ENCODE data around the gene HTRA1. TPM values are rescaled to one million over a fixed set of nuclear protein-coding genes. Genes with fewer than 3 reads are reported as not detected.
A peak's percentile ranks its signal among the peaks of the same experiment; 100 is the strongest.

HTRA1 gene
- total RNA-seq, 1 donor from 2014 or later: 17.0 TPM

DNA sequence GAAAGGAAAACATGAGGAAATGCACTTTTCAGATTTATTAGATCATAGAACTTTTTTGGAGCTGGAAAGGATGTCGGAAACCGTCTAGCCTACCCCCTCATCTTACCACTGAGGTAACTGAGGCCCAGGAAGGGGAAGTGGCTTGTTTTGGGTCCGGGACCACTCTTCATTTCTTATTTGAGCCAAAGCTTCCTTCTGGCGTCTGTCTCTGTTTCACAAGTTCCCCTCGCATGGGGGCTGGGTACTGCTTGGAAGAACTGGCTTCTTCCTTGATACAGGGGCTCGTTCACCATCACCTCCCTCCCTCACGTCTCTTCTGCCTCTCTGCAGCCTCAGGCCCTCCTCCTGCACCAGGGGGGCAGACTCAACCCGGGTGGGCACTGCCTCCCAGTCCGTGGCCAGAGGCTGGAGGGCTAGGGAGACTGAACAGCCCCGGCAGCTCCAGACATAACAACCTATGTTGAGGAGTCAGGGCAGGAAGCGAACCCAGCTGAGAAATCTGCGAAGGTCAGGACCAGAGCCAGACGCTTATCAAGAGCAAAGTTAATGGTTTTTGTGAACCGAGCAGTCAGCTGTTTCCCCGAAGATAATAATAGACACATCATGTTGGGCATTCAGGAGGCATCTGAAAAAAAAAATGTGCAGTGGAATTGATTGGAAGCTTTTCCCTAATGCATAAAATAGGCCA is 12.9 kb downstream of the HTRA1 start:
- H3F3A ChIP-seq (ENCODE audit: low read depth): peaks cover 12% of the 10 kb centered on the region
- TF ChIP-seq EZH2 (IDR thresholded peaks at IDR 0.05) (no peak), EZH2phosphoT487 (IDR thresholded peaks at IDR 0.05) (no peak)
- TF ChIP-seq, protein P1, sequence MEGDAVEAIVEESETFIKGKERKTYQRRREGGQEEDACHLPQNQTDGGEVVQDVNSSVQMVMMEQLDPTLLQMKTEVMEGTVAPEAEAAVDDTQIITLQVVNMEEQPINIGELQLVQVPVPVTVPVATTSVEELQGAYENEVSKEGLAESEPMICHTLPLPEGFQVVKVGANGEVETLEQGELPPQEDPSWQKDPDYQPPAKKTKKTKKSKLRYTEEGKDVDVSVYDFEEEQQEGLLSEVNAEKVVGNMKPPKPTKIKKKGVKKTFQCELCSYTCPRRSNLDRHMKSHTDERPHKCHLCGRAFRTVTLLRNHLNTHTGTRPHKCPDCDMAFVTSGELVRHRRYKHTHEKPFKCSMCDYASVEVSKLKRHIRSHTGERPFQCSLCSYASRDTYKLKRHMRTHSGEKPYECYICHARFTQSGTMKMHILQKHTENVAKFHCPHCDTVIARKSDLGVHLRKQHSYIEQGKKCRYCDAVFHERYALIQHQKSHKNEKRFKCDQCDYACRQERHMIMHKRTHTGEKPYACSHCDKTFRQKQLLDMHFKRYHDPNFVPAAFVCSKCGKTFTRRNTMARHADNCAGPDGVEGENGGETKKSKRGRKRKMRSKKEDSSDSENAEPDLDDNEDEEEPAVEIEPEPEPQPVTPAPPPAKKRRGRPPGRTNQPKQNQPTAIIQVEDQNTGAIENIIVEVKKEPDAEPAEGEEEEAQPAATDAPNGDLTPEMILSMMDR (IDR thresholded peaks at IDR 0.05): no peak
- no peaks in the 10 kb centered on the region for H3K79me2 ChIP-seq (ENCODE audit: low read depth)
- H3K9me3 ChIP-seq (ENCODE audit: low read depth): no peaks in the 10 kb centered on the region
- Mint-ChIP-seq H3K9me3 (no peaks in the 10 kb centered on the region), H3K36me3 (no peaks in the 10 kb centered on the region), H3K4me3 (peak overlapping the region; percentile 54), H3K4me1 (peaks cover 54% of the 10 kb centered on the region), H3K27ac (peak overlapping the region; percentile 92), H3K27me3 (ENCODE audit: insufficient read depth, low read depth) (peaks cover 11% of the 10 kb centered on the region)
- H3K36me3 ChIP-seq: no peaks in the 10 kb centered on the region
- no peak overlapping the region for H3K4me2 ChIP-seq
- H4K20me1 ChIP-seq (ENCODE audit: low read depth): peaks cover 7% of the 10 kb centered on the region
- peaks cover 27% of the 10 kb centered on the region for H3K4me1 ChIP-seq
- H2AFZ ChIP-seq (replicated peaks): no peak overlapping the region
- no peak overlapping the region for H3K4me3 ChIP-seq
- no peak overlapping the region for H3K9ac ChIP-seq
- H3K27ac ChIP-seq: no peak overlapping the region
- DNase-seq (ENCODE audit: low spot score): no peak
- H3K27me3 ChIP-seq: no peaks in the 10 kb centered on the region

DNA sequence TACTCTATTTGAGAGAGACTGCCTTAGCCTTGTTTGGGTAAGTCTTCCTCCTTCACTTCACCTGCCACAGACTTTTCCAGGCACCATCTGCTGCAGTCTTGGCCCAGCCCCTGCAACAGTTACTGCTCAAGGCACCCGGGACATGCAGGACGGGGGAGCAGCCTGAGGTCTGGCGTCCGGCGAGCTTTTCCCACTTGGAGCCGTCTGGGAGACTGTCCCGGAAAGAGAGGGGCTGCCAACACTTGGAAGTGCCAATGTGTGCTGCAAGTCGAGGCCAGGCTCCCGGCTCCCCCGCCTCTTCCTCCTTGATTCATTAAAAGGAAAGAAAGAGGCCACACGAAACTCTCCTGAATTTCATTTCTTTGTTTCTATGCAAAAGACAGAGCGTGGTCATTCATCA is 13.7 kb downstream of the HTRA1 start:
- no peak overlapping the region for H3K4me3 ChIP-seq
- H3K4me2 ChIP-seq: peak overlapping the region; percentile 59
- Mint-ChIP-seq H3K4me3 (peak overlapping the region; percentile 60), H3K9me3 (peaks cover 2% of the 10 kb centered on the region), H3K4me1 (peaks cover 62% of the 10 kb centered on the region), H3K27me3 (ENCODE audit: insufficient read depth, low read depth) (peaks cover 11% of the 10 kb centered on the region), H3K27ac (peak overlapping the region; percentile 92), H3K36me3 (no peaks in the 10 kb centered on the region)
- no peak overlapping the region for H2AFZ ChIP-seq (replicated peaks)
- H3K9me3 ChIP-seq (ENCODE audit: low read depth): no peaks in the 10 kb centered on the region
- peaks cover 28% of the 10 kb centered on the region for H3K4me1 ChIP-seq
- no peaks in the 10 kb centered on the region for H3K36me3 ChIP-seq
- H3K79me2 ChIP-seq (ENCODE audit: low read depth): no peaks in the 10 kb centered on the region
- H3K9ac ChIP-seq: no peak overlapping the region
- peaks cover 12% of the 10 kb centered on the region for H3F3A ChIP-seq (ENCODE audit: low read depth)
- TF ChIP-seq, protein P1 (IDR thresholded peaks at IDR 0.05): no peak
- no peak overlapping the region for H3K27ac ChIP-seq
- H4K20me1 ChIP-seq (ENCODE audit: low read depth): peaks cover 7% of the 10 kb centered on the region
- no peak for DNase-seq (ENCODE audit: low spot score)
- no peaks in the 10 kb centered on the region for H3K27me3 ChIP-seq

DNA sequence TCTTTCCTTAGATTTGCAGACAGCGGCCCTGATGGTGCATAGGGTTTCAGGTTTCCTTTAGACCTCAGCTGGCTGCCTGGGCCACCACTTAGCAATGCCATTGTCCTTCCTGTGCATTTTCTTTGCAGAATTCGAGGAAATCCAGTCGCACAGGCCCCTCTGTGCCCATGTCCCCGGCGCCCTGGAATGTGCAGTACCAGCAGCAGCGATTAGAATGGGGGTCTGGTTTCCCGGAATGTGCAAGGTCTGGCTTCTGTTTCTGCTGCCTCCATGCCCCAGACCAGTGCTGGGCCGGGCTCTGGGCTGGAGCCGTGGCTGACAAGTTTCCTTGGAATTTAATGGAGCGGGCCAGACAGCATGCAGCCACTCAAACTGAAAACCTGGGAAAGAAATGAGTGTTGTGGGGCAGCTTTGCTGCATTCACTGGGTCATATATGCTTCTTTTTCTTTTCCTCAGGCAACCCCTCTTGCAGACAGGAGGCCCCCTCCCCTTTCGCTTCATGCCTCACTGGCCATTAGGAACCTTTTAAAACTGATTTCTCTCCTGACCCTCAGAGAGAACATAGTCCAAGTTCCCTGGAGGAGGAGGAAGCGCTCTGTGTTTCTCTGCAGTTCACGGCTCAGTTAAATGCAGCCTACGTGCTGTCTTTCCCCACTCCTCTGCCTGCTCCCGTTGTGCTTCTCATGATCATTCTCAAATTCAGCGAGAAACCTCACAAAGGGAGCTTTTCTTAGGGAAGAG is 14.4 kb downstream of the HTRA1 start:
- H3K4me1 Mint-ChIP-seq: peaks cover 63% of the 10 kb centered on the region

More for the DNA sequence above, 14.4 kb downstream of the HTRA1 start:
- H4K20me1 ChIP-seq (ENCODE audit: low read depth): peaks cover 7% of the 10 kb centered on the region
- H3K4me1 ChIP-seq: peaks cover 28% of the 10 kb centered on the region
- Mint-ChIP-seq H3K27ac (peak overlapping the region; percentile 92), H3K4me3 (peak overlapping the region; percentile 60), H3K36me3 (no peaks in the 10 kb centered on the region), H3K9me3 (peaks cover 3% of the 10 kb centered on the region), H3K27me3 (ENCODE audit: insufficient read depth, low read depth) (peaks cover 10% of the 10 kb centered on the region)
- H3K27me3 ChIP-seq: no peaks in the 10 kb centered on the region
- TF ChIP-seq, protein P1 (IDR thresholded peaks at IDR 0.05): no peak
- TF ChIP-seq EZH2phosphoT487 (IDR thresholded peaks at IDR 0.05): no peak
- TF ChIP-seq EZH2 (IDR thresholded peaks at IDR 0.05): no peak
- H3K4me2 ChIP-seq: peak overlapping the region; percentile 59
- no peak overlapping the region for H2AFZ ChIP-seq (replicated peaks)
- H3K36me3 ChIP-seq: no peaks in the 10 kb centered on the region
- H3K9ac ChIP-seq: no peak overlapping the region
- H3K9me3 ChIP-seq (ENCODE audit: low read depth): no peaks in the 10 kb centered on the region
- peak; percentile 77 for DNase-seq (ENCODE audit: low spot score)
- H3K79me2 ChIP-seq (ENCODE audit: low read depth): no peaks in the 10 kb centered on the region
- H3F3A ChIP-seq (ENCODE audit: low read depth): peaks cover 12% of the 10 kb centered on the region
- no peak overlapping the region for H3K27ac ChIP-seq
- no peak overlapping the region for H3K4me3 ChIP-seq

All from neural progenitor cell (in vitro differentiated cells).